KMS-11 (cell line): ENCODE data around the gene DNAJB12.
"Not testable (repeated sequence)": the region's sequence is repeated elsewhere in the genome, so short reads cannot be mapped to it uniquely, and the experiment has no call there.

Experiments used
- H2AFZ ChIP-seq: fragments of 200-600 bp; sonication (generic); 2 replicates; pipeline ENCODE4 v1.6.1; 2016; ENCODE audit warnings: antibody characterized with exemption, mixed run types, low read depth
- H3K27ac ChIP-seq: fragments of 200-600 bp; sonication (generic); 2 replicates; pipeline ENCODE4 v1.6.1; 2016; ENCODE audit warnings: mild to moderate bottlenecking, mixed run types
- H3K27me3 ChIP-seq: fragments of 200-600 bp; sonication (generic); 2 replicates; pipeline ENCODE4 v1.6.1; 2017; ENCODE audit warnings: mild to moderate bottlenecking, low read depth, mixed run types, moderate library complexity; ENCODE audit not compliant: insufficient read depth
- H3K36me3 ChIP-seq: fragments of 200-600 bp; sonication (generic); 2 replicates; pipeline ENCODE4 v1.6.1; 2017; ENCODE audit warnings: mild to moderate bottlenecking, mixed run types; ENCODE audit not compliant: insufficient read depth
- H3K4me1 ChIP-seq: fragments of 200-600 bp; sonication (generic); 2 replicates; pipeline ENCODE4 v1.6.1; 2016; ENCODE audit warnings: mild to moderate bottlenecking, low read depth, mixed run types; ENCODE audit not compliant: poor library complexity, severe bottlenecking
- H3K4me2 ChIP-seq: fragments of 200-600 bp; sonication (generic); 2 replicates; pipeline ENCODE4 v1.7.0; 2016; ENCODE audit warnings: mild to moderate bottlenecking, mixed run types
- H3K4me3 ChIP-seq: fragments of 200-600 bp; sonication (generic); IDR thresholded peaks from 2 replicates; pipeline ENCODE4 v1.6.1; 2017; ENCODE audit warnings: low read depth, low read length, mixed read lengths; ENCODE audit not compliant: insufficient read depth
- H3K79me2 ChIP-seq: fragments of 200-600 bp; sonication (generic); 2 replicates; pipeline ENCODE4 v1.6.1; 2016; ENCODE audit warnings: low read depth, mixed run types; ENCODE audit not compliant: insufficient read depth
- H3K9ac ChIP-seq: fragments of 200-600 bp; sonication (generic); 2 replicates; pipeline ENCODE4 v1.6.1; 2016; ENCODE audit warnings: mild to moderate bottlenecking, mixed run types
- H4K20me1 ChIP-seq: fragments of 200-600 bp; sonication (generic); 2 replicates; pipeline ENCODE4 v1.6.1; 2016; ENCODE audit warnings: mild to moderate bottlenecking, mixed run types; ENCODE audit not compliant: insufficient read depth
- TF ChIP-seq, protein P1 (sequence below): fragments of 200-600 bp; sonication (generic); conservative IDR thresholded peaks from 2 replicates; pipeline ENCODE4 v1.6.1; 2017; ENCODE audit warnings: low read depth, mild to moderate bottlenecking, antibody characterized with exemption, low read length, moderate library complexity, mixed read lengths

The DNAJB12 gene

DNA sequence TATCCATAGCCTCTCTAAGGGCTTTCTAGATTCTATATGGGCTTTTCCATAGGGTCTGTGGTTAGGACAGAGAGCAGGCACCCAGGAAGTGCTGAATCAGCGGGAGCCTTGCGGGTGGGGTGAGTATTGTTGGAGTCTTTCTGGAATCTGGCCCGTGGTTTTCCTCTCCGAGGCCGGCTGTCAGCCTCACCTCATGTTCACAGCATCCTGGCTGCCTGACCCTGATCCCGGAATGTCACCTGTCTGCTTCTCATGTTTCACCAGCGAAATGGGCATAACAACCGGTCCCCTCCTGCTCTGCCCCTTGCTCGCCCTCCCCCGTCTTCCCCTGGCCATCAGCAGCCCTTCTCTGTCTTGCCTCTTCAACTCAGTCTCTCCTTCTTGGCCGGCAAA, 44.5 kb downstream of the DNAJB12 start:
- no peak overlapping the region for H3K27ac ChIP-seq
- H3K9ac ChIP-seq, result no peak overlapping the region
- H2AFZ ChIP-seq, result no peak overlapping the region
- no peak overlapping the region for H3K4me2 ChIP-seq
- no peaks in the 10 kb centered on the region for H3K27me3 ChIP-seq
- H3K79me2 ChIP-seq, result no peaks in the 10 kb centered on the region
- H3K36me3 ChIP-seq, result no peaks in the 10 kb centered on the region
- TF ChIP-seq, protein P1, sequence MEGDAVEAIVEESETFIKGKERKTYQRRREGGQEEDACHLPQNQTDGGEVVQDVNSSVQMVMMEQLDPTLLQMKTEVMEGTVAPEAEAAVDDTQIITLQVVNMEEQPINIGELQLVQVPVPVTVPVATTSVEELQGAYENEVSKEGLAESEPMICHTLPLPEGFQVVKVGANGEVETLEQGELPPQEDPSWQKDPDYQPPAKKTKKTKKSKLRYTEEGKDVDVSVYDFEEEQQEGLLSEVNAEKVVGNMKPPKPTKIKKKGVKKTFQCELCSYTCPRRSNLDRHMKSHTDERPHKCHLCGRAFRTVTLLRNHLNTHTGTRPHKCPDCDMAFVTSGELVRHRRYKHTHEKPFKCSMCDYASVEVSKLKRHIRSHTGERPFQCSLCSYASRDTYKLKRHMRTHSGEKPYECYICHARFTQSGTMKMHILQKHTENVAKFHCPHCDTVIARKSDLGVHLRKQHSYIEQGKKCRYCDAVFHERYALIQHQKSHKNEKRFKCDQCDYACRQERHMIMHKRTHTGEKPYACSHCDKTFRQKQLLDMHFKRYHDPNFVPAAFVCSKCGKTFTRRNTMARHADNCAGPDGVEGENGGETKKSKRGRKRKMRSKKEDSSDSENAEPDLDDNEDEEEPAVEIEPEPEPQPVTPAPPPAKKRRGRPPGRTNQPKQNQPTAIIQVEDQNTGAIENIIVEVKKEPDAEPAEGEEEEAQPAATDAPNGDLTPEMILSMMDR, result no peak
- H3K4me1 ChIP-seq, result peaks cover 32% of the 10 kb centered on the region
- no peaks in the 10 kb centered on the region for H4K20me1 ChIP-seq
- no peak overlapping the region for H3K4me3 ChIP-seq

DNA sequence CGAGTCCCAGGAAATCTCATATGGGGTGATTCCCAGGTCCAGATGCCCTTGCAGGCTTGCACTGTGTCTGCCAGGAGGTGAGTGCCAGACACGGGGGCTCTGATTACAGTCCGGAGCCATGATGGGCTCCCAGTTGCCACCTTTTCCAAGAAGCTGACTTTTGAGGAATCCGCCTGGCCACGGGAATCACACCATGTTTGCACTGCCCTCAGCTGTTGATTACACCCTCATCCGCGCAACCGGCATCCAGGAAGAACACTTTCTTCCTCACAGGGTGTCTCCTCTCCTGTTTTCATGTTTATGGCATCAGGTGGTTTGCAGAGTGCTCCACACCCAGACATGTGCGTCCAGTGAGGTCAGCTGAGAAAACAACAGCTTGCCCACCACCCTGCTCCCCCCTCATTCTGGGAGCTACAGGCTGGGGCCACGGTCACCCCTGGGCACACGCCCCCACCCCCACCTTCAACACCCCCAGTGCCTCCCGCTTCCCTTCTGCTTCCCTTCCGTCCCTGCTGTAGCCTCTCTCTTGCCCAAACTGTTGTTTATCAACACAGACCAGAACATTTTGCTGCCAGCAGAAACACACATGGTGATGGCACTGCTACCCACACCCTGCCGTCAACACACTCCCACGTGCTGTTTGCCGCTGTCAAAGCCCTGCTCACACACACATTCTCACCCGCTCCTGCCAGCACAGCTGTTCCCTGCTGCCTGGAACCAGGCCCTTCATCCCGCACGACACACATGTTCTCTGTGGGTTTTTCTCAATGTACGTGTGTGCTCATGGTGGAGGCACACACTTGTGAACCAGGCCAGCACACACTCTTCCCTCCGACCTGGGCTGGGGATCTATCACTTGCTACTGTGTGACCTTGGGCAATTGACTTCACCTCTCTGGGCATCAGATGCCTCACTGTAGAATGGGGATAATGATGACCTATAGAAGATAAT, 45.2 kb downstream of the DNAJB12 start:
- no peak overlapping the region for H3K4me3 ChIP-seq
- no peak overlapping the region for H3K27ac ChIP-seq
- TF ChIP-seq, protein P1, result no peak
- H3K79me2 ChIP-seq, result no peaks in the 10 kb centered on the region
- H3K4me2 ChIP-seq, result no peak overlapping the region
- no peaks in the 10 kb centered on the region for H4K20me1 ChIP-seq
- H3K9ac ChIP-seq, result no peak overlapping the region
- H3K4me1 ChIP-seq, result peaks cover 31% of the 10 kb centered on the region
- H3K27me3 ChIP-seq, result no peaks in the 10 kb centered on the region
- H2AFZ ChIP-seq, result no peak overlapping the region
- no peaks in the 10 kb centered on the region for H3K36me3 ChIP-seq

DNA sequence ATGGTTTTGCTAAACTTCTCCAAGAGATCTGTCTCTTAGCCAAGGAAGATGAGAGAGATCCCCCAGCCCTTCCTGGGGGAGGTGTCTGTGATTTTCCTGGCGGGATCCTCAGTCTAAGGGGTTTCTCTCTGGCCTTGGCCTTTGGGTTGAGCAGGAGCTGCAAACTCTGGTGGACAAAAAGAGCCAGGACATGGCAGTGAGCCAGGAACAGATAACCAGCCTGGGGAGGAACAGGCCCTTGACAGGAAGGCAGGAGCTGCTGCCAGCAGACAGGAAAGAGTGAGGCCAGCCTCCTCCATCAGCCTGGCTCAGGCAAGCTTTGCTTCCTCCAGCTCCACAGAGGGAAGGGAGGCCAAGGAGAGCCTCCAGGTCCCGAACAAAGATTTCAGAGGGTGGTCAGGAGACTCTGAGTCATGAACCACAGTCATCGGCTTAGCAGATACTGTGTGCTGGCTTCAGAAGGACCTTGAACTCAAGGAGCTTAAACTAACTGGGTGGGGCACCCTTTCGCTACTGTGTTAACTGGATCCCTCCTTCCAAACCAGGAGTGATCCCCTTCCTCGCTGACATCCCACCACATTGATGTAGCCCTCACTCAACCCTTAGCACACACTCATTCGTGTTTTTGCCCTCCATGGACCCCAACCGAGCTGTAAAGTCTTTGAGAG, 46.3 kb downstream of the DNAJB12 start:
- H3K4me1 ChIP-seq, result peaks cover 31% of the 10 kb centered on the region
- no peak overlapping the region for H3K9ac ChIP-seq
- H3K4me3 ChIP-seq, result no peak overlapping the region
- H3K36me3 ChIP-seq, result no peaks in the 10 kb centered on the region
- H3K79me2 ChIP-seq, result no peaks in the 10 kb centered on the region
- TF ChIP-seq, protein P1, result no peak
- H3K4me2 ChIP-seq, result no peak overlapping the region
- no peak overlapping the region for H3K27ac ChIP-seq
- no peaks in the 10 kb centered on the region for H4K20me1 ChIP-seq
- H2AFZ ChIP-seq, result no peak overlapping the region; the same call in 1 of the 2 replicates
- no peaks in the 10 kb centered on the region for H3K27me3 ChIP-seq

DNA sequence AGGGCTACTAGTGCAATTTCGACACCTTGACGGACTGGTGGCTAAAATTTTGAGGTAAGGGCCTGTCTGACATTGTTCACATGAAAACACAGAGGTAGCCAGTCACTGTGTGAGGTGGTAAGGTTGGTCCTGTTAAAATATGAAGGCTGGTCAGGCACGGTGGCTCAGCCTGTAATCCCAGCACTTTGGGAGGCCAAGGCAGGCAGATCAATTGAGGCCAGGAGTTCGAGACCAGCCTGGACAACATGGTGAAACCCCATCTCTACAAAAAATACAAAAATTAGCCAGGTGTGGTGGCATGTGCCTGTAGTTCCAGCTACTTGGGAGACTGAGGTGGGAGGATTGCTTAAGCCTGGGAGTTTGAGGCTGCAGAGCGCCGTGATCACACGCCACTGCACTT, 47.0 kb downstream of the DNAJB12 start:
- not testable (repeated sequence) for H3K4me3 ChIP-seq, H2AFZ ChIP-seq, H3K27me3 ChIP-seq, H3K27ac ChIP-seq, H3K79me2 ChIP-seq, H3K4me2 ChIP-seq, H3K36me3 ChIP-seq, H3K9ac ChIP-seq, H4K20me1 ChIP-seq
- H3K4me1 ChIP-seq, result peaks cover 31% of the 10 kb centered on the region
